HFFc6 (cell line): ENCODE data around the gene CALML5. TPM values are rescaled to one million over a fixed set of nuclear protein-coding genes. Genes with fewer than 3 reads are reported as not detected.
"Not testable (repeated sequence)": the region's sequence is repeated elsewhere in the genome, so short reads cannot be mapped to it uniquely, and the experiment has no call there.

Source experiments
- DNase-seq: peaks from one replicate; pipeline ENCODE4 v3.0.0-alpha.2; 2018
- H3K27ac Mint-ChIP-seq: 2 replicates; pipeline ENCODE4 v1.8.0; 2020; ENCODE audit warnings: mild to moderate bottlenecking, mixed read lengths
- H3K27me3 Mint-ChIP-seq: 2 replicates; pipeline ENCODE4 v1.8.0; 2021; ENCODE audit warnings: mild to moderate bottlenecking, moderate library complexity, mixed read lengths; ENCODE audit not compliant: insufficient read depth
- H3K36me3 Mint-ChIP-seq: 2 replicates; pipeline ENCODE4 v1.8.0; 2021; ENCODE audit warnings: low read depth, mixed read lengths
- H3K4me1 Mint-ChIP-seq: 2 replicates; pipeline ENCODE4 v1.8.0; 2020; ENCODE audit warnings: low read depth, mixed read lengths
- H3K4me3 Mint-ChIP-seq: 2 replicates; pipeline ENCODE4 v1.8.0; 2020; ENCODE audit warnings: mild to moderate bottlenecking, moderate library complexity, mixed read lengths
- H3K9me3 Mint-ChIP-seq: 2 replicates; pipeline ENCODE4 v1.8.0; 2020; ENCODE audit warnings: mild to moderate bottlenecking, mixed read lengths
- CTCF ChIP-seq: fragments of 200-600 bp; sonication (generic); IDR thresholded peaks from 2 replicates; pipeline ENCODE4 v1.5.0; 2021; ENCODE audit warnings: antibody characterized with exemption, mild to moderate bottlenecking
- total RNA-seq, 6 experiments: library from RNA; stranded (reverse); fragmentation: NEBNext Ultra II Directional; extraction: Animal tissue kit (Norgen Biotek cat#: 25700); gene quantifications; 2 replicates in 1 of 6; 3 replicates in 5 of 6; pipeline ENCODE4 v1.2.3, GENCODE V29; 2021

The CALML5 gene
- total RNA-seq, 6 experiments from 2014 or later = not detected

GRCh38 chr10:5474642-5475041, 24.7 kb downstream of the CALML5 start:
- DNase-seq = peak; percentile 22
- H3K27me3 Mint-ChIP-seq, H3K4me1 Mint-ChIP-seq, H3K36me3 Mint-ChIP-seq, H3K9me3 Mint-ChIP-seq, H3K27ac Mint-ChIP-seq, H3K4me3 Mint-ChIP-seq: not testable (repeated sequence)

GRCh38 chr10:5470062-5470751, 29.2 kb downstream of the CALML5 start:
- peaks cover 3% of the 10 kb centered on the region; the same call in 1 of the 2 replicates for H3K27me3 Mint-ChIP-seq
- no peak for TF ChIP-seq CTCF
- H3K36me3 Mint-ChIP-seq = no peaks in the 10 kb centered on the region
- H3K4me3 Mint-ChIP-seq = no peak overlapping the region
- H3K4me1 Mint-ChIP-seq = peaks cover 29% of the 10 kb centered on the region
- H3K9me3 Mint-ChIP-seq = peaks cover 4% of the 10 kb centered on the region
- no peak for DNase-seq
- H3K27ac Mint-ChIP-seq = no peak overlapping the region

GRCh38 chr10:5469353-5470061, 29.9 kb downstream of the CALML5 start:
- H3K27ac Mint-ChIP-seq = no peak overlapping the region
- no peaks in the 10 kb centered on the region for H3K36me3 Mint-ChIP-seq
- no peak for TF ChIP-seq CTCF
- H3K27me3 Mint-ChIP-seq = peaks cover 3% of the 10 kb centered on the region; the same call in 1 of the 2 replicates
- peaks cover 4% of the 10 kb centered on the region for H3K9me3 Mint-ChIP-seq
- H3K4me1 Mint-ChIP-seq = peaks cover 35% of the 10 kb centered on the region
- no peak overlapping the region for H3K4me3 Mint-ChIP-seq
- no peak for DNase-seq

- peaks cover 4% of the 10 kb centered on the region for H3K27me3 Mint-ChIP-seq
- H3K4me3 Mint-ChIP-seq = no peak overlapping the region
- H3K4me1 Mint-ChIP-seq = peaks cover 45% of the 10 kb centered on the region
- DNase-seq = no peak
- TF ChIP-seq CTCF = no peak
- peaks cover 6% of the 10 kb centered on the region; the same call in 1 of the 2 replicates for H3K36me3 Mint-ChIP-seq
- H3K27ac Mint-ChIP-seq = no peak overlapping the region
- peaks cover 4% of the 10 kb centered on the region for H3K9me3 Mint-ChIP-seq
These were observed 30.9 kb downstream of the CALML5 start for GRCh38 chr10:5468262-5469106.

- no peak for DNase-seq
- Mint-ChIP-seq H3K27ac (no peak overlapping the region), H3K9me3 (peaks cover 4% of the 10 kb centered on the region)
These were observed 31.6 kb downstream of the CALML5 start for GRCh38 chr10:5467634-5468255.

More at GRCh38 chr10:5467634-5468255, 31.6 kb downstream of the CALML5 start:
- H3K4me3 Mint-ChIP-seq = no peak overlapping the region
- no peak for TF ChIP-seq CTCF
- H3K4me1 Mint-ChIP-seq = peaks cover 52% of the 10 kb centered on the region
- H3K27me3 Mint-ChIP-seq = peaks cover 5% of the 10 kb centered on the region
- H3K36me3 Mint-ChIP-seq = peaks cover 9% of the 10 kb centered on the region; the same call in 1 of the 2 replicates
